ENCODE results near the gene PAFAH1B2.

Gene PAFAH1B2

GRCh38 chr11:117117681-117118080 lies 26.4 kb upstream of the PAFAH1B2 start:
- H2BK12ac ChIP-seq (ENCODE audit: low read length): no peak overlapping the region
- H3K9me3 ChIP-seq (replicated peaks in 1 of 2; ENCODE audit: control insufficient read depth in 2 of 2, insufficient read depth in 1 of 2, low read depth in 1 of 2, low read length in 2 of 2): no peaks in the 10 kb centered on the region
- no peaks in the 10 kb centered on the region for H3K4me1 ChIP-seq (ENCODE audit: control insufficient read depth in 2 of 2, insufficient read depth in 1 of 2, low read depth in 1 of 2, low read length in 2 of 2)
- no peak overlapping the region for H2BK15ac ChIP-seq (ENCODE audit: low read length)
- no peaks in the 10 kb centered on the region for H3K27me3 ChIP-seq (ENCODE audit: control insufficient read depth in 3 of 3, insufficient read depth in 3 of 3, low read depth in 1 of 3, low read length in 3 of 3)
- H3K18ac ChIP-seq (ENCODE audit: low read length): no peak overlapping the region
- H3K36me3 ChIP-seq (replicated peaks in 1 of 2; ENCODE audit: control insufficient read depth in 2 of 2, insufficient read depth in 2 of 2, low read length in 2 of 2): no peaks in the 10 kb centered on the region
- no peaks in the 10 kb centered on the region for H3K79me1 ChIP-seq (ENCODE audit: low read depth, low read length)
- no peak overlapping the region for H3K4me2 ChIP-seq (ENCODE audit: insufficient read depth, low read length, poor library complexity, severe bottlenecking)
- H3K27ac ChIP-seq (replicated peaks; ENCODE audit: low read length): no peak overlapping the region
- no peak overlapping the region for H3K4me3 ChIP-seq (ENCODE audit: low read length in 2 of 2)
- DNase-seq (ENCODE audit: low spot score): no peak
- H2BK120ac ChIP-seq (ENCODE audit: low read depth, low read length): no peak overlapping the region
- H2BK5ac ChIP-seq (ENCODE audit: low read length): no peak overlapping the region
- H2AK5ac ChIP-seq (ENCODE audit: low read depth, low read length): no peak overlapping the region
- H3K9ac ChIP-seq (ENCODE audit: low read depth, low read length, poor library complexity): no peak overlapping the region
- no peak overlapping the region for H3K23ac ChIP-seq (ENCODE audit: low read depth, low read length, poor library complexity)
- H4K91ac ChIP-seq (ENCODE audit: low read depth, low read length, poor library complexity): no peak overlapping the region
- no peak overlapping the region for H3K14ac ChIP-seq (ENCODE audit: low read length)
- no peak overlapping the region for H3K4ac ChIP-seq (ENCODE audit: low read length)
- H2AFZ ChIP-seq (ENCODE audit: low read length): no peak overlapping the region
- H4K8ac ChIP-seq (ENCODE audit: low read depth, low read length): no peak overlapping the region

- no peak overlapping the region for H2AK5ac ChIP-seq (ENCODE audit: low read depth, low read length)
- no peak for DNase-seq (ENCODE audit: low spot score)
- H4K91ac ChIP-seq (ENCODE audit: low read depth, low read length, poor library complexity): no peak overlapping the region
- H2BK15ac ChIP-seq (ENCODE audit: low read length): no peak overlapping the region
- no peak overlapping the region for H2BK5ac ChIP-seq (ENCODE audit: low read length)
- H3K27ac ChIP-seq (replicated peaks; ENCODE audit: low read length): no peak overlapping the region
- no peaks in the 10 kb centered on the region for H3K36me3 ChIP-seq (replicated peaks in 1 of 2; ENCODE audit: control insufficient read depth in 2 of 2, insufficient read depth in 2 of 2, low read length in 2 of 2)
- H3K14ac ChIP-seq (ENCODE audit: low read length): no peak overlapping the region
- no peak overlapping the region for H2AFZ ChIP-seq (ENCODE audit: low read length)
- no peak overlapping the region for H3K23ac ChIP-seq (ENCODE audit: low read depth, low read length, poor library complexity)
- H3K4me3 ChIP-seq (ENCODE audit: low read length in 2 of 2): no peak overlapping the region
- no peak overlapping the region for H3K4ac ChIP-seq (ENCODE audit: low read length)
- H2BK120ac ChIP-seq (ENCODE audit: low read depth, low read length): no peak overlapping the region
- H3K18ac ChIP-seq (ENCODE audit: low read length): no peak overlapping the region
- peaks cover 0 to 9% (median 0%) of the 10 kb centered on the region in 3 experiments for H3K27me3 ChIP-seq (ENCODE audit: control insufficient read depth in 3 of 3, insufficient read depth in 3 of 3, low read depth in 1 of 3, low read length in 3 of 3)
- H3K9ac ChIP-seq (ENCODE audit: low read depth, low read length, poor library complexity): no peak overlapping the region
- H2BK12ac ChIP-seq (ENCODE audit: low read length): no peak overlapping the region
- no peaks in the 10 kb centered on the region for H3K79me1 ChIP-seq (ENCODE audit: low read depth, low read length)
- no peaks in the 10 kb centered on the region for H3K4me1 ChIP-seq (ENCODE audit: control insufficient read depth in 2 of 2, insufficient read depth in 1 of 2, low read depth in 1 of 2, low read length in 2 of 2)
- H3K4me2 ChIP-seq (ENCODE audit: insufficient read depth, low read length, poor library complexity, severe bottlenecking): no peak overlapping the region
- no peaks in the 10 kb centered on the region for H3K9me3 ChIP-seq (replicated peaks in 1 of 2; ENCODE audit: control insufficient read depth in 2 of 2, insufficient read depth in 1 of 2, low read depth in 1 of 2, low read length in 2 of 2)
- no peak overlapping the region for H4K8ac ChIP-seq (ENCODE audit: low read depth, low read length)
Measured at GRCh38 chr11:117121176-117121575, 22.9 kb upstream of the PAFAH1B2 start.

GRCh38 chr11:117122556-117122955 lies 21.5 kb upstream of the PAFAH1B2 start:
- no peak overlapping the region for H3K4me3 ChIP-seq (ENCODE audit: low read length in 2 of 2)
- H2BK120ac ChIP-seq (ENCODE audit: low read depth, low read length): no peak overlapping the region
- no peak for DNase-seq (ENCODE audit: low spot score)
- no peak overlapping the region for H3K18ac ChIP-seq (ENCODE audit: low read length)
- H2AK5ac ChIP-seq (ENCODE audit: low read depth, low read length): no peak overlapping the region
- no peak overlapping the region for H2BK5ac ChIP-seq (ENCODE audit: low read length)
- no peak overlapping the region for H3K4ac ChIP-seq (ENCODE audit: low read length)
- no peaks in the 10 kb centered on the region for H3K9me3 ChIP-seq (replicated peaks in 1 of 2; ENCODE audit: control insufficient read depth in 2 of 2, insufficient read depth in 1 of 2, low read depth in 1 of 2, low read length in 2 of 2)
- WGBS, 2 donors (ENCODE audit: extremely low coverage in 2 of 2, insufficient read length in 2 of 2, insufficient replicate concordance in 1 of 2): no CpG with 5 or more reads among the region's 5 CpGs
- H3K27me3 ChIP-seq (ENCODE audit: control insufficient read depth in 3 of 3, insufficient read depth in 3 of 3, low read depth in 1 of 3, low read length in 3 of 3): peaks cover 0 to 21% (median 0%) of the 10 kb centered on the region in 3 experiments
- no peak overlapping the region for H3K14ac ChIP-seq (ENCODE audit: low read length)
- H3K79me1 ChIP-seq (ENCODE audit: low read depth, low read length): no peaks in the 10 kb centered on the region
- no peak overlapping the region for H2AFZ ChIP-seq (ENCODE audit: low read length)
- no peak overlapping the region for H3K27ac ChIP-seq (replicated peaks; ENCODE audit: low read length)
- H4K8ac ChIP-seq (ENCODE audit: low read depth, low read length): no peak overlapping the region
- no peak overlapping the region for H3K4me2 ChIP-seq (ENCODE audit: insufficient read depth, low read length, poor library complexity, severe bottlenecking)
- no peak overlapping the region for H2BK15ac ChIP-seq (ENCODE audit: low read length)
- no peak overlapping the region for H3K9ac ChIP-seq (ENCODE audit: low read depth, low read length, poor library complexity)
- H3K36me3 ChIP-seq (replicated peaks in 1 of 2; ENCODE audit: control insufficient read depth in 2 of 2, insufficient read depth in 2 of 2, low read length in 2 of 2): no peaks in the 10 kb centered on the region
- H4K91ac ChIP-seq (ENCODE audit: low read depth, low read length, poor library complexity): no peak overlapping the region
- no peak overlapping the region for H3K23ac ChIP-seq (ENCODE audit: low read depth, low read length, poor library complexity)
- no peak overlapping the region for H2BK12ac ChIP-seq (ENCODE audit: low read length)
- H3K4me1 ChIP-seq (ENCODE audit: control insufficient read depth in 2 of 2, insufficient read depth in 1 of 2, low read depth in 1 of 2, low read length in 2 of 2): no peaks in the 10 kb centered on the region

GRCh38 chr11:117126223-117126965 lies 17.7 kb upstream of the PAFAH1B2 start:
- H3K27ac ChIP-seq (replicated peaks; ENCODE audit: low read length): no peak overlapping the region
- WGBS, 2 donors (ENCODE audit: extremely low coverage in 2 of 2, insufficient read length in 2 of 2, insufficient replicate concordance in 1 of 2): no CpG with 5 or more reads among the region's 7 CpGs
- H3K4me3 ChIP-seq (ENCODE audit: low read length in 2 of 2): no peak overlapping the region
- no peaks in the 10 kb centered on the region for H3K9me3 ChIP-seq (replicated peaks in 1 of 2; ENCODE audit: control insufficient read depth in 2 of 2, insufficient read depth in 1 of 2, low read depth in 1 of 2, low read length in 2 of 2)
- no peaks in the 10 kb centered on the region for H3K4me1 ChIP-seq (ENCODE audit: control insufficient read depth in 2 of 2, insufficient read depth in 1 of 2, low read depth in 1 of 2, low read length in 2 of 2)
- no peak overlapping the region for H2BK12ac ChIP-seq (ENCODE audit: low read length)
- no peak overlapping the region for H2AFZ ChIP-seq (ENCODE audit: low read length)
- no peak overlapping the region for H2BK5ac ChIP-seq (ENCODE audit: low read length)
- H3K14ac ChIP-seq (ENCODE audit: low read length): no peak overlapping the region
- no peak overlapping the region for H3K9ac ChIP-seq (ENCODE audit: low read depth, low read length, poor library complexity)
- peaks cover 0 to 26% (median 0%) of the 10 kb centered on the region in 3 experiments for H3K27me3 ChIP-seq (ENCODE audit: control insufficient read depth in 3 of 3, insufficient read depth in 3 of 3, low read depth in 1 of 3, low read length in 3 of 3)
- H2BK120ac ChIP-seq (ENCODE audit: low read depth, low read length): no peak overlapping the region
- DNase-seq (ENCODE audit: low spot score): no peak
- H3K4me2 ChIP-seq (ENCODE audit: insufficient read depth, low read length, poor library complexity, severe bottlenecking): no peak overlapping the region
- H4K91ac ChIP-seq (ENCODE audit: low read depth, low read length, poor library complexity): no peak overlapping the region
- H3K79me1 ChIP-seq (ENCODE audit: low read depth, low read length): no peaks in the 10 kb centered on the region
- no peak overlapping the region for H3K23ac ChIP-seq (ENCODE audit: low read depth, low read length, poor library complexity)
- H3K4ac ChIP-seq (ENCODE audit: low read length): no peak overlapping the region
- H3K18ac ChIP-seq (ENCODE audit: low read length): no peak overlapping the region
- no peaks in the 10 kb centered on the region for H3K36me3 ChIP-seq (replicated peaks in 1 of 2; ENCODE audit: control insufficient read depth in 2 of 2, insufficient read depth in 2 of 2, low read length in 2 of 2)
- no peak overlapping the region for H4K8ac ChIP-seq (ENCODE audit: low read depth, low read length)
- H2BK15ac ChIP-seq (ENCODE audit: low read length): no peak overlapping the region
- H2AK5ac ChIP-seq (ENCODE audit: low read depth, low read length): no peak overlapping the region

Data from neuronal stem cell (in vitro differentiated cells).